ENCODE data around the gene TTC31.

The TTC31 gene

GRCh38 chr2:74524955-74525716 is 42.3 kb downstream of the TTC31 start:
- in situ Hi-C loops (cut with MboI; ENCODE audit: low sequenced_read_pairs) = no loop called here

- in situ Hi-C loops (cut with MboI; ENCODE audit: low sequenced_read_pairs) = no loop called here
Observed at GRCh38 chr2:74525717-74526648, 43.1 kb downstream of the TTC31 start, which contains the start of gene DQX1. Gene DQX1 (minus strand): TSS chr2:74526231. CDS start chr2:74525729, 502 bp downstream.

GRCh38 chr2:74526649-74527230 is 43.9 kb downstream of the TTC31 start:
- in situ Hi-C loops (cut with MboI; ENCODE audit: low sequenced_read_pairs) = no loop called here

- in situ Hi-C loops (cut with MboI; ENCODE audit: low sequenced_read_pairs) = no loop called here
Observed at GRCh38 chr2:74527741-74528140, 44.9 kb downstream of the TTC31 start.

- in situ Hi-C loops (cut with MboI; ENCODE audit: low sequenced_read_pairs) = no loop called here
Observed at GRCh38 chr2:74528600-74529356, 45.9 kb downstream of the TTC31 start.

GRCh38 chr2:74529357-74530238 is 46.7 kb downstream of the TTC31 start, which contains the start of the genes AUP1 and HTRA2:
Gene AUP1 (minus strand): TSS chr2:74529706. CDS start chr2:74529629, 77 bp downstream.
Gene HTRA2 (plus strand): TSS chr2:74529933. CDS start chr2:74530007, 74 bp downstream.
- in situ Hi-C loops (cut with MboI; ENCODE audit: low sequenced_read_pairs) = no loop called here

GRCh38 chr2:74530239-74531187 is 47.6 kb downstream of the TTC31 start:
- in situ Hi-C loops (cut with MboI; ENCODE audit: low sequenced_read_pairs) = no loop called here

- in situ Hi-C loops (cut with MboI; ENCODE audit: low sequenced_read_pairs) = no loop called here
Observed at GRCh38 chr2:74531666-74532065, 48.8 kb downstream of the TTC31 start.

- in situ Hi-C loops (cut with MboI; ENCODE audit: low sequenced_read_pairs) = no loop called here
Observed at GRCh38 chr2:74532222-74532621, 49.3 kb downstream of the TTC31 start.

- in situ Hi-C loops (cut with MboI; ENCODE audit: low sequenced_read_pairs) = no loop called here
Observed at GRCh38 chr2:74533464-74533863, 50.6 kb downstream of the TTC31 start.

- in situ Hi-C loops (cut with MboI; ENCODE audit: low sequenced_read_pairs) = no loop called here
Observed at GRCh38 chr2:74534411-74534810, 51.5 kb downstream of the TTC31 start.

GRCh38 chr2:74535440-74535965 is 52.6 kb downstream of the TTC31 start:
- in situ Hi-C loops (cut with MboI; ENCODE audit: low sequenced_read_pairs) = no loop called here

GRCh38 chr2:74536166-74536950 is 53.5 kb downstream of the TTC31 start:
- in situ Hi-C loops (cut with MboI; ENCODE audit: low sequenced_read_pairs) = no loop called here

- in situ Hi-C loops (cut with MboI; ENCODE audit: low sequenced_read_pairs) = no loop called here
Observed at GRCh38 chr2:74537140-74537539, 54.3 kb downstream of the TTC31 start.

- in situ Hi-C loops (cut with MboI; ENCODE audit: low sequenced_read_pairs) = no loop called here
Observed at GRCh38 chr2:74538881-74539339, 56.0 kb downstream of the TTC31 start.

- in situ Hi-C loops (cut with MboI; ENCODE audit: low sequenced_read_pairs) = no loop called here
Observed at GRCh38 chr2:74540291-74540690, 57.4 kb downstream of the TTC31 start.

GRCh38 chr2:74542978-74543377 is 60.1 kb downstream of the TTC31 start:
- in situ Hi-C loops (cut with MboI; ENCODE audit: low sequenced_read_pairs) = no loop called here

All from hTERT RPE-1 (cell line).